GM18909 (cell line): Measurements from ENCODE around the gene NDUFA5.

Experiments used
- ATAC-seq: cut with Tn5 transposase; IDR thresholded peaks from one replicate; pipeline ENCODE4 v1.9.1; 2021; ENCODE audit warnings: mild to moderate bottlenecking; ENCODE audit not compliant: unreplicated experiment, poor library complexity

NDUFA5 gene

DNA sequence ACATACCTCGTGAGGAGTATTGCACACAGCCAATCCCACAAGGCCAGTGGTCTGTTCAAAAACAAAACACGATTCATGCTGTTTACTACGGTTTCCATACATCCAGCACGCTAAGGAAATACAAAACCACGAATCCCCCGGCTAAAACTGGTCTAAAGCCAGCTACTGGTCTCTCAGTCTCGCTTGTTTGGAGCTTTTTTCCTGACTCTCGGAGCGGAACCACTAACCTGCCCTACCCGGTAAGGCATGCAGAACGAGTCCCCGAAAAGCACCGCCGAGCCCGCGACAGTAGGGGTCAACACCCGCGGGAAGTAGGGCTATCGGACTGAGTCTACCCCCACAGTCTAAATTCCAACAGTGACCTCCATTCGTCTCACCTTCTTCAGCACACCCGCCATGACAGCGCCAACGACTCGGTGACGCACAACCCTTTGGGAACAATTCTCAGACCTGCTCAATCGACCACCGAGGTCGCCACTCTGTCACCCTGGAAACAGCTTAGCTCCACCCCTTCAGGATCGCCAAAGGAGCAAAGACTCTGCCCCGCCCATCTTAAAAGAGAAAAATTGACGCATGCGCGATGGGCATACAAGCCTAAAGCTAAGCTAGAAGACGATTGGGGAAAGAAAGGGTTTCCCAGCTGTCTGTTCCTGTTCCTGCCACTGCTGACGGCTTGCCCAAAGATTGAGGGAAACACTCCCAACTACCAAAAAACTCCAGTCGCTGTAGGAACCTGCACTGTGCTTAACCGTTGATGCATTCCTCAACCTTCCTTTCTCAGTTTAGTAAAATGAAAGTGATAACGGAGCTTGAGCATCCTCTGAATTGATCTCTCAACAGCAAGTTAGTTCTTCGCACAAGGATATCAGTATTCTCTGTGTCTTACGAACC, at the start of gene NDUFA5:
TSS of gene NDUFA5 (minus strand) at position 421 of the 891 bp plus-strand sequence. CDS start at position 398, 23 bp downstream.
- peak; percentile 98 for ATAC-seq

DNA sequence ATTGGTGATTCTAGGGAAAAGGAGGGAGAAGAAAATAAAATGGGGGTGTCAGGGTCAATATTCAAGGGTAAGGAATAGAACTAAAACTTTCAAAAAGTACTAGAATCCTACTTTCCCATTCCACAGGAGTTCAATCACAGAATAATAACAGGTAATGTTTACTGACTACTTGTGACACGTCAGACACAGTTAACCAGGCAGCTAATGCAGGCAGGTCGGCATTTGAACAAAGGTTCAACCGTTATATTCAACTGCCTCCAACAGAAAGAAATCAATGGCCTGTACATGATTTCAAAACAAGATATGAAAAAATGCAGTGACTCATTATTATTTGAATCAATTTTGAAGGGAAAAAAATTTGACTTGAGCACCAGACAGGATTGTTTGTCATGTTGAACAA, 47.1 kb upstream of the NDUFA5 start:
- no peak for ATAC-seq

DNA sequence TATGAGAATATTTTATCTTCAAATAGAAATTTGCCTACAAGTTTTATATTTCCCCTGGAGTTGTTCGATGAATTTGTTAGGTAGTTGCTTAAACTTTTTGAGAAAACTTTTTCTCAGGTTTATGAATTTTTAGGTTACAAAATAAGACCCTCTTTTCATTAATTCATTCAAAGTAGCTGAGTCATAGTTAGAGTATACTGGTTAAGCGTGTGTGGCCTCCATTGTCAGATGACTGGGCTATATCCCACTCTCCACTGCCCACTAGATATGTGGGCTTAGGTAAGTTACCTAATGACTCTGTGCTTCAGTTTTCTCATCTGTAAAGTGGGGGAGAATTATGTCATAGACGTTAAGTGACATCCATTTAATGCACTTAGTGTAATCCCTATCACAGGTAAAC, 45.0 kb upstream of the NDUFA5 start:
- no peak for ATAC-seq

DNA sequence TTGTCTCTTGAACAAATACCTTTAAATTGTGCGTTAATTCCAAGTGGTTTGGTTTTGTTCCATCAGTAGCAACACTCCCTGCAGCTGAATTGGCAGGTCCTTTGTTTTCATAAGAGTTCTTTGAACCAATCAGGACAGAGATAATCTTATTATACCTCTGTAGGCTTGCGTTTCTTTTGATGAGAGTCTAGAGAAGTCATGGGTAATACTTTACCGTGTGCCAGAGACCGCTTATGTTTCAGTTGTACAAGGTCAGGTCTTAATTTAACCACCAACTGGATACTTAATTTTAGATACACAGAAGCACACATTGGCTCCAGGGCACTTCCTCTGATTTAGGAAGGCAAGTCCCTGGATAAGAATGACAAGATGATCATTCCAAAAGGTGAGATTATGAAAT, 43.9 kb upstream of the NDUFA5 start, which contains the start of gene ASB15:
TSS of gene ASB15 (plus strand) at position 292 of the 400 bp plus-strand sequence. CDS start 12,682 bp downstream, outside the sequence.
- ATAC-seq: no peak

DNA sequence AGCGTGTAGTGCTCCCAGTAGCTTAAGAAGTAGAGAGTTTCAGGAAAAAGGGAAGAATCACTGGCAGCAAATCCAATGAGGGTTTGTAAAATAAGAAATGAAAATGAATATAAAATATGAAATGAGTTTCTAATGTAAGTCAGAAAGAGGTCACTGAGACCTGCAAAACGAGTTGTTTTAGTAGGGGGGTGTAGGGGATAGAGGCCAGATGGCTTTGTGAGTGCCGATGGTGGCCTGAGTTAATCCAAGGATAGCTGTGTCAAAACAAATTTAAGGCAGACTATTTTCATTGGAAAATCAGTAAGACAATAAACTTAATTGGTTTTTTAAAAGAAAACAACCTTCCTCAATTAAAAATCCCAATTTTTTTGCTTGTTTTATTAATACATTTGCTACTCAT, 43.3 kb upstream of the NDUFA5 start:
- ATAC-seq: no peak

DNA sequence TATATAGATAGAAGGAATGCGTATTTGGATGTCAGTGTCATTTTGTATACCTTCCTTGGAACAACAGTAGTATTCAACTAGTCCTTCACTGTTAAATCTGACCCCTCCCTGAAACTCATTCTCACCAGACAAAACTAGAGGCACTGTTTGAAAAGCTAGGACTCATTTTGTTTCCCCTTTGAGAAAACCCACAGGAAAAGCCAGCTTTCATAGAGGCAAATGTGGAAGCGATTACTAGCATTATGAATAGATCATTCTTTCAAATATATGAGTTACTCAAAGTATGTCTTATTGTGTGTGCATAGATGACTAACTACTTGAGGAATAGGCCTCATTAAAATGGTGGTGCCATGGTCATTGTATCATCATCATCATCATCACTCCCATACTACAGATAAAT, 42.1 kb upstream of the NDUFA5 start:
- no peak for ATAC-seq

DNA sequence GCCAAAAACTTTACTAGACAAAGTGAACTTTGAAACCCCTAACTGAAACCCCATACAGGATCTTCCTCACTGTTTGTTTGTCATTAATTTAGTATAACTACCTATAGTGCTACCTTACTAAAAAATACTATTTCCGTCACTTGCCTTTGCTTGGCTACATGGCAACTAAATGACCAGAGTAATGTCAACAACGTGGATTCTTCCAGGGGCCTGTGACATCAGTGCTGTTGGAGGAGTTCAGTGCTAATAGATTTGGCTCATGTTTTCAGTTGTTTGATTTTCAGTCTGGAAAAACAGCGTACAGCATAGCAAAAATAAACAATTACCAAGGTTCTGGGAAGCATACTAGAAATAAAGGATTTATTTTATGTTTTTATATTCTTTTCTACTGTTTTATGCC, 41.0 kb upstream of the NDUFA5 start:
- no peak for ATAC-seq

DNA sequence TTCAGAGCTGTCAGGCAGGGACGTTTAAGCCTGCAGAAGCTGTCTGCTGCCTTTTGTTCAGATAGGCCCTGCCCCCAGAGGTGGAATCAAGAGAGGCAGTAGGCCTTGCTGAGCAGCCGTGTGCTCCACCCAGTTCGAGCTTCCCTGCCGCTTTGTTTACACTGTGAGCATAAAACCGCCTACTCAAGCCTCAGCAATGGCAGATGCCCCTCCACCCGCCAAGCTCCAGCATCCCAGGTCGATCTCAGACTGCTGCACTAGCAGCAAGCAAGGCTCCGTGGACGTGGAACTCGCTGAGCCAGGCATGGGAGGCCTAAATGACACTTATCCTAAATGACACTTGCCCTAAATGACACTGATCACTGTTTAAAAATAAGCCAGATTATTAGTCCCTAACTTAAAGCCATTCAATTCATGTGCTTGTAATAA, 37.2 kb upstream of the NDUFA5 start:
- no peak for ATAC-seq

DNA sequence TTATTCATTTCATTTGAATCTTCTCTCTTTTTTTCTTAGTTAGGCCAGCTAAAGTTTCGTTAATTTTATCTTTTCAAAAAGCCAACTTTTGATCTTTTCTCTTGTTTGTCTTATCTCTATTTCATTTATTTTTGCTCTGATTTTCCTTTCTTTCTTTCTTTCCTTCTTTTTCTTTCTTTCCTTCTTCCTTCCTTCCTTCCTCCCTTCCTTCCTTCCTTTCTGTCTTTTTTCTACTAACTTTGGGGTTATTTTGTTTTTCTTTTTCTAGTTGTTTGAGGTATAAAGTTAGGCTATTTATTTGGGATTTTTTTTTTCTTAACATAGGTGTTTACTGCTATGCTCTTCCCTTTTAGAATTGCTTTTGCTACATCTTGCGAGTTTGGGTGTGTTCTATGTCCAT, 30.8 kb upstream of the NDUFA5 start:
- no peak for ATAC-seq

DNA sequence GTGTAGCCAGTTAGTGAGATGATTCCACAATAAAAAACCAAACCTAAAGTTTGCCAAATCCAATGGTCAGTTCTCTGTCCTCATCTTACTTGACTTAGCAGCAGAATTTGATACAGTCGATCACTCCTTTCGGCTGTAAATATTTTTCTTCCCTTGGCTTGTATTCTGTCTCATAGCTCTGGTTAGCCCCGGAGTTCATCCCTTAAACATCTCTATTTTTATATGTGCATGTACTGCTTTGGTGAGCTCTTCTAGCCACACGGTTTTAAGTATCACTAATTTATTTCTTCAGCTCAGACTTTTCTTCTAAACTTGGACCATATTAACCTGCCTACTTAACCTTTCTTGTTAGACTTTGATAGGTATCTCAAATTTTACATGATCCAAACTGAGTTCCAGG, 26.2 kb upstream of the NDUFA5 start:
- no peak for ATAC-seq

DNA sequence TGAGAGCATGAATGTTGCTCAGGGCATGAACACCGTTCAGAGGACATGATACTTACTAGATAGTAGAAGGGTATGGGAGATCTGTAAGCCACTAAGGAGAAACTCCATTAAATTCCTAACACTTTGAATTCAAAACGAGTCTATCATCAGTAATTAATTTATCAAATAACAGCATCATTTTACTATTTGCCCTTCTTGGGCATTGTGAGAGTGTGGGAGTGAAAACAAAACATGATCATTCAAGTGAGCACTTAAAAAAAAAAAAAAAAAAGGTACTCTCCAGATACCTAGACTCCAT, 23.5 kb upstream of the NDUFA5 start:
- ATAC-seq: no peak

DNA sequence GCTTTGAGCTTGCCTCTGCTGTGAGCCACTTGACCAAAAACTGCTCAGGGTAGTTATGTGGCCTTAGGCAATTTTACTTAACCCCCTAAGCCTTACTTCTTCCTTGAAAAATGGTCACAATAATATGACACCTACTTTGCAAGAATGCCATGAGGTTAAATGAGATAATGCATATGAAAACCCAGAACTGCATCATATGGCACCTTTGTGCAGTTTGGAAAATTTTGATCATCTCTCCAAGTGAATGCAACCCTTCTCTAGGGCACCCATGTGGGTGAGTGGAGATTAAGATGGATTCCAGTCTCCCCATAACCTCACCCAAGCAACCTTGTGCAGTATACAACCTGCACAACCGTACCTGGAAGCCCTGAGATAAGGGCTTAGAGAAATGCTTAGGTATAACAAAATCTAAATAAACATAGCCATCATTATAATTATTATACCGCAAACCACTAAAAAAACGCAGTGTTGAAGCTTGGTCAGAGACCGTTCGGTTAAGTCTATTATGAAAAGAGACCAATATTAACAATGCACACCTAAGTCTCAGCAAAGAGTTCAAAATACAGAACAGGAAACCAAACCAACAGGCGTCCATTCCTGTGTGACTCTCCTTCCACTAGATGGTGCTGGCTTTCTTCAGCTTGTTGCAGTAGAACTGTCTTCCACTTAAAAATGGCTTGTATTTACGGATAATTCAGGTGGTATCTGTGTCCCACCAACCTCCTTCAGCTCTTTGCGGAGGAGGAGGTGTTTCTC, 23.0 kb upstream of the NDUFA5 start:
- ATAC-seq: peak; percentile 86

DNA sequence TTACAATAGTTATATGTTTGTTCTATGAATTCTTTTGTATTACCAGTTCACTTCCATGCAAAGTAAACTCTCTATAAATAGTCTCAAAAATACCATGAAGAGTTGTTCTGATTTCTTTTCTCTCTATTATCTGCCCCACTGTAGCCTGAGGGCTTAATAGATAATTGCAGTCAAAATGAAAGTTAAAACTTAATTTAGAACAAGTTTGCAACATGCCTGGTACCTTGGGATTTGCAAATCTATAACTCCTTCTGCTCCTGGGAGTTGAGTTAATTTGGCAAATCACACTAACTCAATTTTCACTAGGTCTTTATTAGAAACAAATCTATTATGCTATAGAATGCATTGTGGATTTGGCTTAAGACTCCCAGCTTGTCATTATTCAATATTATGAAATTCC, 21.8 kb upstream of the NDUFA5 start:
- ATAC-seq: no peak

DNA sequence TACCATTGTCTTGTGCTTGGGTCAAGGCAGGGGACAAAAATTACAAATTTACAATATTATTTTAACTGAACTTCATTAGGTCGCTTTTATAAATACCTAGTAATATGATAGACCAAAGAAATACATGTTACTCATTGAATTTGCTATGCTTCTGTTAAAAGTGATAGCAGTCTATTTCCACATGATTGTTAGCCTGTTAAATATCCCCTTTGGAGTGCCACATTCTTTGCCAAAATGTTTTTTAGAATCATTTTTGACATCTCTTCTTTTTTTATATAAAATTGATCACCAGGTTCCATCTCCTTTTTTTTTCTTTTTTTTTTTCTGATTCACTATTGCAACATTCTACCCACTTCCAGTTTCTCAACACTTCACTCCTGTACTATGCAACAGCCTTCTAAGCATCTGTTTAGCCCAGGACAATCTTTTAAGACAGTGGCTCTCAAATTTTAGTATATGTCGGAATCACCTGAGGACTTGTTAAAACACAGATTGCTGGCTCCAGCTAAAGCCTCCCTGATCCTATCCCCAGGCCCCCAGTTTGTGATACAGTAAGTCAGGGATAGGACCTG, 16.4 kb upstream of the NDUFA5 start:
- no peak for ATAC-seq

DNA sequence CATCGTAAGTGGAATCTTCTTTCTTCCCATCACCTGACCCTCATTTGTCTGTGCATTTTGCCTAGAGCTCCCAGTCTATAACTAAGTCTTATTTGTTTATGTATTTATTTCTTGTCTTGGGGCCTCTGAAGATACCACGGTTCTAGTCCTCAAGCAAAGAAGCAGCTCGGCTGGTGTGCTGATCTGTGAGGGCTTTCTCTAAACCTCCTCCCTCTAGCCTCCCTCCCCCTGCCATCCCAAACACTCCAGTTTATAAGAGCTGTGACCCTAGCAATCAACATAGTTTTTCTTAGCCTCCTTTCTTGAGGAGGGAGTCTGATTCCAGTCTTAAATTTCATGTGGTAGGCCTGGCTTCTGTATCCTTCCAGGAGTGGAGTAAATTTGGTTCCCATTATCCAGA, 15.7 kb upstream of the NDUFA5 start:
- ATAC-seq: no peak

DNA sequence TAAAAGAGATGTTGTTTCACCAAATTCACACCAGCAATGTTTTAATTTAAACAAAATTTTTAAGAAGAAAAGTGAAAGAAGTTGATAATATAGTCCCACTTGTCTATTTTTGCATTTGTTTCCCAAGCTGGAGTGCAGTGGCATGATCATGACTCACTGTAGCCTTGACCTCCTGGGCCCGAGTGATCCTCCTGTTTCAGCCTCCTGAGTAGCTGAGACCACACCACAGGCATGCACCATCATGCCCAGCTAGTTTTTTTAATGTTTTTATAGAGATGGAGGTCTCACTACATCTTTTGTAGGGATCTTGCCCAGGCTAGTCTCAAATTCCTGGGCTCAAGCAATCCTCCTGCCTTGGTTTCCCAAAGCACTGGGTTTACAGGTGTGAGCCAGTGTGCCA, 14.1 kb upstream of the NDUFA5 start:
- no peak for ATAC-seq

DNA sequence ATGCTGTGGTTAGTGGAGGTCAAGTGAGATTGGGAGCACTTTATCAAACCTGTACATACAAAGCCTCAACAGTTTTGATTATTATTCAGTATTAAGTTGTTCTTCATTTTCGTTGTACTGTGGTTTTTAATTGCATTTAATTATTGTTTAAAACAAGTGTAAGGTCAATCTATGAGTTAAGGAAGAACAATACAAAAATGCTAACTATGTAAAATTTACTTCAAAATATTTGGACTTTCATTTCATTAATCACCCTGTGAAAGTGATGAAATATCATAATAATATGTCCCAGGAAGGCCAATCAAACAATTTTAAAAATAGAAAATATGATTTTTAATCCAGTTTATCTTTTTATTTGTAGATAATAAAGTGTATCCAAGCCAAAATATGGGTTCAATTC, 13.6 kb upstream of the NDUFA5 start:
- no peak for ATAC-seq

DNA sequence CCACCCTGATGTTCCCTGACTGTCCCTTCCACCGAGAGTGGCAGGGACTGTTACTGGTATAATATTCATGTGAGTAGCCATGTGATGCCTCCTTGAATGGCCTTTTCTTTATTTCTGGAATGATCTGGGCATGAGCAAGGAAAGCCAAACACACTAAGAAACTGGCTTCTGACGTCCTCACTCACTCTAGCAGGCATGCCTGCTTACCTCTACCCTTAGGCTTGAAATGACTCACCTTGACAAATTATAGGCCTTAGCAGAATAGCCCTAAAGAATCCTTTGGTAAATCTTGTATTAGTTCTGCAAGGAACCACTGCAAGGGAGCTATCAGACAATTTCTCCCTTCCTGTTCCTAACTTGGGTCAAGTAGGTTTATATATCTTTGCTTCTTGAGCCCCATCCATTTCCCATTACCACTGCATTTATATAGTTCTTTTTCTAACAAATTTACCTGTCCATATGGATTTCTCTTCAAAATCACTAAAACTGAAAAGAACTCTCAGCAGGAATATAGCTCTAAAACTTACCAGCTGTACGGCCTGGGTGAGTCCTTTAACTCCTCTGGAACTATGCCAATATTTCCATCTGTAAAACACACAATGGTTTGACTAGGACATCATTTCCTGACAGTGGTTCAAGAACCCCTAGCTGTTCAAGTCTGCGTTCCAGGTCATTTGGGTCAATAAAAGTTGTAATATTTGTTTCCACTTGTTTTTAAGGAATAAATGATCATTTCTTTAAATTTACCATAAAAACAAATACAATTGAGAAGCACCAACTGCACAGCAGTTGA, 13.0 kb upstream of the NDUFA5 start:
- peak; percentile 50 for ATAC-seq

DNA sequence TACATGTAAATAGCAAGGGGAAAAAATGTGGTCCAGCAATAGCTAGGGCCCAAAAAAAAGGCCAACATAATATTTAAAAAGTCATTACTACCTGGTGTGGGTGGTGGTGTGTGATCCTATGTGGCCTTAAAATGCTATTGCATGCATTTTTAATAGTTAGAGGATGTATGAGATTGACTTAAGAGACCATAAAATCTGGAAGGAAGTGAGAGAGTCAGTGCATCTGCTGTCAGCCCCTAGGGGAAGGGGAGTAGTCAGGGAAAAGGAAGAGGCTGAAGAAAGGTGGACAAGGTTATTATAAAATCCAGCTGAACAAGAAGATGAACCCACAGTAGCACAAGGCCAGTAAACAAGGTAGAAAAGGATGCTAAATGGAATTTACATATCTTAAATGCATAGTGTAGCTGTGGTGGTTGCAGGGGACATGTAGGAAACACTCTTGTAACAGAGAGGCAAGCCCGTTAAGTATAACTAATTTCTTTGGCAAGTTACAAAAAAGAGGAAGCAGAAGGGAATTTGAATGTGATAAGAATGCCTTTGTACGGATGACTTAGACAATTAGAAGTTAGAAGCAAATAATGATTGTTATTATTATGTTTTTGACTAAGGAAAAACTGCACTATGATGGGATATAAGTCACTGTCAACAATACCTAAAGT, 11.9 kb upstream of the NDUFA5 start:
- ATAC-seq: no peak

DNA sequence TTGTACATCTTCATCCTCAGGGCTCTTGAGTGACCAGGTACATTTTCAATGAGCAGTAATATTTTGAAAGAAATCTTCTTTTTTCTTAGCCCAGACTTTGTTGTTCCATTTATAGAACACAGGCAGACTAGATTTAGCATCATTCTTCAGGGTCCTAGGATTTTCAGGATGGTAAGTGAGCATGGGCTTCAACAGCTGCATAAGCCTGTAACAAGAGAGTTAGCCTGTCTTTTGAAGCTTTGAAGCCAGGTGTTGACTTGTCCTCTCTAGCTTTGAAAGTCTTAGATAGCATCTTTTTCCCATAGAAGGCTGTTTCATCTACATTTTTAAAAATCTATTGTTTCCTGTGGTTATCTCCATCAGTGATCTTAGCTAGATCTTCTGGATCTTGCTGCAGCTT, 4.5 kb upstream of the NDUFA5 start:
- ATAC-seq: no peak
